OCI-LY7 (cell line): ENCODE results near the gene L3MBTL1.

Experiments used
- CTCF ChIP-seq: fragments of 200-600 bp; sonication (generic); conservative IDR thresholded peaks from 2 replicates; pipeline ENCODE4 v1.5.1; 2014; ENCODE audit warnings: mild to moderate bottlenecking, antibody characterized with exemption, low read length, moderate library complexity, mixed read lengths
- EZH2phosphoT487 ChIP-seq: fragments of 200-600 bp; sonication (generic); IDR thresholded peaks from 2 replicates; pipeline ENCODE4 v1.6.1; 2018; ENCODE audit warnings: low read depth, borderline replicate concordance, mild to moderate bottlenecking, mixed run types, antibody characterized with exemption, low read length, moderate library complexity, mixed read lengths

GRCh38 chr20:43568706-43569105, 61.2 kb downstream of the L3MBTL1 start:
- TF ChIP-seq CTCF (no peak), EZH2phosphoT487 (no peak)
